Measurements from ENCODE around the gene EPB41L2.

- no peak for TF ChIP-seq EZH2 (IDR thresholded peaks at IDR 0.05; ENCODE audit: low read length, missing control alignments)
- no peak for TF ChIP-seq CTCF (conservative IDR thresholded peaks at IDR 0.05 in 1 of 2, IDR thresholded peaks at IDR 0.05 in 1 of 2; ENCODE audit: low read depth in 1 of 2, low read length in 2 of 2)
These were observed 169.3 kb downstream of the EPB41L2 start for GRCh38 chr6:130893766-130894165.
